Neutrophil (primary cell): Measurements from ENCODE around the gene SMTN.

ENCODE experiments used
- H3K27ac ChIP-seq: fragments of 200-600 bp; sonication (generic); 2 replicates; pipeline ENCODE4 v1.5.1; 2016; ENCODE audit warnings: mild to moderate bottlenecking, moderate library complexity
- H3K27me3 ChIP-seq: fragments of 200-600 bp; sonication (generic); 2 replicates; pipeline ENCODE4 v1.6.0; 2016; ENCODE audit warnings: mild to moderate bottlenecking
- H3K36me3 ChIP-seq: fragments of 200-600 bp; sonication (generic); 2 replicates; pipeline ENCODE4 v1.5.1; 2017
- H3K4me1 ChIP-seq, 2 experiments: fragments of 200-600 bp in 1 of 2; sonication (generic) in 1 of 2; 1 replicate in 1 of 2; 2 replicates in 1 of 2; pipeline versions ENCODE4 v1.5.1 to v1.6.1; 2013 to 2016; ENCODE audit warnings: low read depth in 1 of 2, low read length in 1 of 2, mild to moderate bottlenecking in 1 of 2, moderate library complexity in 1 of 2; ENCODE audit not compliant: control insufficient read depth in 1 of 2, insufficient read depth in 1 of 2
- H3K4me3 ChIP-seq, 2 experiments: fragments of 200-600 bp in 1 of 2; sonication (generic) in 1 of 2; 1 replicate in 1 of 2; 2 replicates in 1 of 2; pipeline ENCODE4 v1.5.1; 2013 to 2016; ENCODE audit warnings: low read depth in 1 of 2, low read length in 1 of 2, mild to moderate bottlenecking in 1 of 2, moderate library complexity in 1 of 2
- H3K9me3 ChIP-seq: fragments of 200-600 bp; sonication (generic); 2 replicates; pipeline ENCODE4 v1.5.1; 2016
- TF ChIP-seq, protein P1 (sequence below): fragments of 200-600 bp; sonication (generic); IDR thresholded peaks from 2 replicates; pipeline ENCODE4 v1.5.1; 2016; ENCODE audit warnings: antibody characterized with exemption

Gene SMTN

DNA sequence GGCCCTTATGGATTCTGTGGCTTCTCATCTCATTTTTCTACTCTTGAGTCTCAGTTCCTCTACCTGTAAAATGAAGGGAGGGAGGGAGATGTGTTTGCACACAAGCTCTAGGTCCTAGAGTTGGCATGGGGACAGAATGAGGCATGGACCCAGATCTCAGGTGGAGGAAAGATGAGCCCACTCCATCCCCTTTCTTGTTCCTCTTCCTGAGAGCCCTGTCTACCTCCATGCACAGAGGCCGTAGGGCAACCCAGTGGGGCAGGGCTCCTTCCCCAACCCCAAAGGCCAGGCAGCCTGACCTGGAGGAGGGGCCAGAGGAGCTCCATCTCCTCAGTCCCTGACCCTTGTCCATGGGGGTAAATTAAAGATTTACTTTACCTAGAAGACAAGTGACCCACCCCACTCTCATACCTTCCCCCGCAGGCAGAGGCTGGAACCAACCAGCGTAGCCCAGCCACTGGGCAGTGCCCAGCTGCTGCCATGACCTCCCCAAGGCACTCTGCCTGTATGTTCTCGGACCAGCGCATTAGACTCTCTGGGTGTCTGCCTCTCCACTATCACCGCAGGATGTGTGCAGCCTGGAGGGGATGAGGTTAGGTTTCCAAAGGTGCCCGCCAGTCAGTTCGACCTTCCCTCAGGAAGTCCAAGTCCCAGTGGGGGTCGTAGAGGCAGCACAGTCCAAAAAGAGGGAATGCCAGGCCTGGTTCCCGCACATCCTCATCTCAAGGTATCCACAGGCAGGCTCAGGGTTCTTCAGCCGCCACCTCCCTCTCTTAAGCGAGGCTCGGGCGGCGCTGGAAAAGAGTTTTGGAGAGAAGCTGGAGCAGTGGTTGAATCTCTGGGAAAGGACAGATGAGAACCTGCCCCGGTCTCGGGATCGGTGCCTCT, 3.0 kb downstream of the SMTN start:
- Histone ChIP-seq H3K9me3 (no peaks in the 10 kb centered on the region), H3K4me3 (peak overlapping the region; percentile 94), H3K36me3 (peaks cover 10% of the 10 kb centered on the region), H3K27me3 (peaks cover 4% of the 10 kb centered on the region), H3K27ac (peak overlapping the region; percentile 67), H3K4me1 (peaks cover 36 to 46% of the 10 kb centered on the region in 2 experiments)
- TF ChIP-seq, protein P1, sequence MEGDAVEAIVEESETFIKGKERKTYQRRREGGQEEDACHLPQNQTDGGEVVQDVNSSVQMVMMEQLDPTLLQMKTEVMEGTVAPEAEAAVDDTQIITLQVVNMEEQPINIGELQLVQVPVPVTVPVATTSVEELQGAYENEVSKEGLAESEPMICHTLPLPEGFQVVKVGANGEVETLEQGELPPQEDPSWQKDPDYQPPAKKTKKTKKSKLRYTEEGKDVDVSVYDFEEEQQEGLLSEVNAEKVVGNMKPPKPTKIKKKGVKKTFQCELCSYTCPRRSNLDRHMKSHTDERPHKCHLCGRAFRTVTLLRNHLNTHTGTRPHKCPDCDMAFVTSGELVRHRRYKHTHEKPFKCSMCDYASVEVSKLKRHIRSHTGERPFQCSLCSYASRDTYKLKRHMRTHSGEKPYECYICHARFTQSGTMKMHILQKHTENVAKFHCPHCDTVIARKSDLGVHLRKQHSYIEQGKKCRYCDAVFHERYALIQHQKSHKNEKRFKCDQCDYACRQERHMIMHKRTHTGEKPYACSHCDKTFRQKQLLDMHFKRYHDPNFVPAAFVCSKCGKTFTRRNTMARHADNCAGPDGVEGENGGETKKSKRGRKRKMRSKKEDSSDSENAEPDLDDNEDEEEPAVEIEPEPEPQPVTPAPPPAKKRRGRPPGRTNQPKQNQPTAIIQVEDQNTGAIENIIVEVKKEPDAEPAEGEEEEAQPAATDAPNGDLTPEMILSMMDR, result no peak

DNA sequence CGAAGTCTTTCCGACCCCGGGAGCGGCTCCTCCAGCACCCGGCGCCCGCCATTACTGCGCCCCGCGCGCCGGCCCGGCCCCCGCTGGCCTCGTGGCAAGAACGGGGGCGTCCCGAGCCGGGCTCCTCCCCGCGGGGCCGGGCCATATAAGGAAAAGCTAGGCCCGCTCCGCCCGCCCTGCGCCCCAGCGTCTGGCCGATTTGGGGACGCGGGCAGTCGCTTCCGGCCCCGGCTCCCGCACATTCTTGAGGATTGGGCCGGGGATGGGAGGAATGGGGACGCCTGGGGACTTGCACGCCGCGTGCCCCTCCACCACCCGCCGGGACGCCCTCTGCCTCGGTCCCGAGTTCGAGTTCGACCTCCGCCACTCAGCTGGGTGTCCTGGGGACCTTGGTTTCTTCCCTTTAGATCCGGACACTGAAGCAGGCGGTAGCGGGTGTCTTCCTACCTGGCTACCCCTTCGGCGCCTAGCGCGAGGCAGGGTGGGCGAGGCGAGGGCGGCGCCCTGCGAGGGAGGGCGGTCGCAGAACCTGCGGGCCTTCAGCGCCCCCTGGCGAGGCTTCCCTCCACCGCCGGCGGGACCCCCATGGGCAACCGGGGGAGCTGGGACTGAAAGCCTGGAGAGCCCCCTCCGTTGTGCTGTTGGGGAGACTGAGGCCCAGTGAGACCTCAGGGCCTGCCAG, 3.8 kb downstream of the SMTN start:
- no peaks in the 10 kb centered on the region for H3K9me3 ChIP-seq
- H3K27ac ChIP-seq, result peak overlapping the region; percentile 67
- peaks cover 4% of the 10 kb centered on the region for H3K27me3 ChIP-seq
- peaks cover 10% of the 10 kb centered on the region for H3K36me3 ChIP-seq
- H3K4me3 ChIP-seq, result peak overlapping the region; percentile 94
- peaks cover 36 to 46% of the 10 kb centered on the region in 2 experiments for H3K4me1 ChIP-seq
- TF ChIP-seq, protein P1, result peak; percentile 63

DNA sequence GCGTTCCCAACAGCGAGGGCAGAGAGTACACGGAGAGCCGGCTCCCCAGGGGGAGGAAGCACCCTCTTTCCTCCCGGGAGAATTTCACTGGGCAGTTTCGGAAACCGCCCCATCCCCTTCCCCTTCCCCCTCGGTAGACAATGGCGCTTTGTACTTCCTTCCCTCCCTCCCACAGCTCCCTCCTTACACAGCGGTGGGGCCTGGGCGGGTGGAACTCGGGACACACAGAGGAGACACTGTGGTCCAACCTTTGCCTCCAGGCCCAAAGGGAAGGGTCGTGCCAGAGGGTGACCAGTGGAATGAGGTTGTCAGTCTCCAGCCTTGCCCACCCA, 4.3 kb downstream of the SMTN start:
- Histone ChIP-seq H3K9me3 (no peaks in the 10 kb centered on the region), H3K27ac (peak overlapping the region; percentile 67), H3K27me3 (peaks cover 2% of the 10 kb centered on the region), H3K36me3 (peaks cover 15% of the 10 kb centered on the region), H3K4me3 (peak overlapping the region; percentile 94), H3K4me1 (peaks cover 35 to 46% of the 10 kb centered on the region in 2 experiments)
- TF ChIP-seq, protein P1, result no peak

DNA sequence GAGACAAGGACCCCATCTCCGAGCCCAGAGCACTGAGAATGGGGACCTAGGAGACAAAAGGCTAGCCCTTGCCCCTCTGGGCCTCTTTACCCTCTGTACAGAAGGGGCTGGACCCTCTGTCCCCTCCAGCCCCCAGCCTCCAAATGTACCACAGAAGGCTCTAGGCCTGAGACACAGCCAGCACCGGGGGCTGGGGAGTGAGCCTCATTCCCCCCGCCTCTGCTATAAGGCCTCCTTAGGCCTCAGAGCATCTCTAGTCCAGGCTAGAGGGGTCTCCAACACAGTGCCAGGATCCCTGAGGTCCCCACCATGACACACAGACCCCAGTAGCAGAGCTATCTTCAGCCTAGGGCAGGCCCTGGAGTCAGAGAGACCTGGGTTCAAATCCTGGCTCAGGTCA, 4.8 kb downstream of the SMTN start:
- TF ChIP-seq, protein P1, result no peak
- Histone ChIP-seq H3K27ac (no peak overlapping the region), H3K27me3 (no peaks in the 10 kb centered on the region), H3K4me3 (no peak overlapping the region), H3K9me3 (no peaks in the 10 kb centered on the region), H3K4me1 (peaks cover 30 to 41% of the 10 kb centered on the region in 2 experiments), H3K36me3 (peaks cover 20% of the 10 kb centered on the region)

DNA sequence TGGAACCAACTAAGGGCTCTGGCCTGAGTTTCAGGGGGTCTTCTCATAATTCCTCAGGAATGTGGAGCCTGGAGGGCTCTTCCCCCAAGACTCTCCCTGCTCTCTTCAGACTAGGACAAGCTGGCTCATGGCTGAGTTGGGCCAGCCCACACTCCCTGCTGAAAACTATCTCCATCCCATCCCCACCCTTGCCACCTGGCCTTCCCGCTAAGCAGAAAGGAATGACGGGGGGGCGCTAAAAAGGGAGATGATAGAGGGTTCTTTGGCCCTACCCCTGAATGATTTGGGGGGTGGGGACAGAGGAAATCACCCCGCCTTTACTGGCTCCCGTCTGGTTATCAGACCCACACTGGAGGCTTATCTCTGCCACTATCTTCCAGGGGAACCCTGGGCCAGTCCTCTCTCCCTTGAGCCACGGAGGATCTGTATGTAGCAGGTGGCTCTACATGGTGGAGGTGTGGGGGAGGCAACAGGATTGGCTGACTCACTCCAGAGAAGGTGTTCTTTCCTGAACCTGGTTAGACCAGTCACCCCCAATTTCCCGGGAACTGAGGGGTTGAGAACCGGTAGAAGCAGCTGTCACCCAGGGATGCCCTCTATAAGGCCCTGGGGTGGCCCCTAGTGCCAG, 5.7 kb downstream of the SMTN start:
- Histone ChIP-seq H3K9me3 (no peaks in the 10 kb centered on the region), H3K36me3 (peaks cover 29% of the 10 kb centered on the region), H3K27me3 (no peaks in the 10 kb centered on the region), H3K27ac (no peak overlapping the region), H3K4me1 (peaks cover 21 to 32% of the 10 kb centered on the region in 2 experiments), H3K4me3 (no peak overlapping the region)
- TF ChIP-seq, protein P1, result no peak
